ENCODE measurements around the gene CAPN5. TPM values are rescaled to one million over a fixed set of nuclear protein-coding genes. Genes with fewer than 3 reads are reported as not detected.

CAPN5 gene
- total and polyA plus RNA-seq, 2 of the 13 experiments (the other 11 are each of a cell fraction or from before 2014, with no cell fraction given), result 0.27 to 1.2 TPM

DNA sequence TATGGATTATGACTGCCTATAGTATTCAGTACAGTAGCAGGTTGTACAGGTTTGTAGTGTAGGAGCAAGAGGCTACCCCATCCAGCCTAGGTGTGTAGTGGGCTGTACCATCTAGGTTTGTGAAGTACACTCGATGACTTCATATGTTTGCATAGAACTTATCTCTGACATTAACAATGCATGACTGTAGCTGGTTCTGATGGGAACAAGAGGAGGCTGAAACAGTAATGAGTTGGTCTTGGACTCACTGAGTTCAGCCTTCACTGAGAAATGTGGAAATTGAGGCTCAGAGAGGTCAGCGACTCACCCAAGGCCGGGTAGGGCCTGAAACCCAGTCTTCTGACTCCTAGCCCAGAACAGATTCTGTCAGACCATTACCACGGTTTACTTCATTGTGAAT, 74.3 kb downstream of the CAPN5 start:
- Histone ChIP-seq H3K9ac (ENCODE audit: insufficient read depth, low read depth, low read length) (no peak overlapping the region), H2AFZ (ENCODE audit: low read length) (no peak overlapping the region), H3K4me1 (ENCODE audit: insufficient read depth, low read length) (peaks cover 75% of the 10 kb centered on the region), H3K9me3 (ENCODE audit: low read length) (no peaks in the 10 kb centered on the region), H3K36me3 (replicated peaks in 1 of 2; ENCODE audit: control insufficient read depth in 1 of 2, insufficient read depth in 2 of 2, low read length in 2 of 2) (no peaks in the 10 kb centered on the region), H3K27ac (ENCODE audit: extremely low read length, insufficient read depth, low read length) (no peak overlapping the region), H3K79me2 (ENCODE audit: insufficient read depth, low read length) (no peaks in the 10 kb centered on the region), H3K4me3 (replicated peaks in 1 of 3; ENCODE audit: insufficient read depth in 1 of 3, low read depth in 2 of 3, low read length in 3 of 3) (no peak overlapping the region), H3K4me2 (ENCODE audit: low read depth, low read length) (no peak overlapping the region), H4K20me1 (ENCODE audit: insufficient read depth, low read length) (no peaks in the 10 kb centered on the region), H3K27me3 (ENCODE audit: control insufficient read depth in 1 of 2, insufficient read depth in 2 of 2, low read length in 2 of 2) (no peaks in the 10 kb centered on the region)
- POLR2A ChIA-PET, result interaction anchor here (1.7 kb wide), 1 partner anchor 13 kb away, joined by 9 read pairs; the partner anchor contains the start of gene MYO7A
- no peak for TF ChIP-seq ZNF335 (CRISPR knock-in tag; IDR thresholded peaks at IDR 0.05)
- TF ChIP-seq, protein P1, sequence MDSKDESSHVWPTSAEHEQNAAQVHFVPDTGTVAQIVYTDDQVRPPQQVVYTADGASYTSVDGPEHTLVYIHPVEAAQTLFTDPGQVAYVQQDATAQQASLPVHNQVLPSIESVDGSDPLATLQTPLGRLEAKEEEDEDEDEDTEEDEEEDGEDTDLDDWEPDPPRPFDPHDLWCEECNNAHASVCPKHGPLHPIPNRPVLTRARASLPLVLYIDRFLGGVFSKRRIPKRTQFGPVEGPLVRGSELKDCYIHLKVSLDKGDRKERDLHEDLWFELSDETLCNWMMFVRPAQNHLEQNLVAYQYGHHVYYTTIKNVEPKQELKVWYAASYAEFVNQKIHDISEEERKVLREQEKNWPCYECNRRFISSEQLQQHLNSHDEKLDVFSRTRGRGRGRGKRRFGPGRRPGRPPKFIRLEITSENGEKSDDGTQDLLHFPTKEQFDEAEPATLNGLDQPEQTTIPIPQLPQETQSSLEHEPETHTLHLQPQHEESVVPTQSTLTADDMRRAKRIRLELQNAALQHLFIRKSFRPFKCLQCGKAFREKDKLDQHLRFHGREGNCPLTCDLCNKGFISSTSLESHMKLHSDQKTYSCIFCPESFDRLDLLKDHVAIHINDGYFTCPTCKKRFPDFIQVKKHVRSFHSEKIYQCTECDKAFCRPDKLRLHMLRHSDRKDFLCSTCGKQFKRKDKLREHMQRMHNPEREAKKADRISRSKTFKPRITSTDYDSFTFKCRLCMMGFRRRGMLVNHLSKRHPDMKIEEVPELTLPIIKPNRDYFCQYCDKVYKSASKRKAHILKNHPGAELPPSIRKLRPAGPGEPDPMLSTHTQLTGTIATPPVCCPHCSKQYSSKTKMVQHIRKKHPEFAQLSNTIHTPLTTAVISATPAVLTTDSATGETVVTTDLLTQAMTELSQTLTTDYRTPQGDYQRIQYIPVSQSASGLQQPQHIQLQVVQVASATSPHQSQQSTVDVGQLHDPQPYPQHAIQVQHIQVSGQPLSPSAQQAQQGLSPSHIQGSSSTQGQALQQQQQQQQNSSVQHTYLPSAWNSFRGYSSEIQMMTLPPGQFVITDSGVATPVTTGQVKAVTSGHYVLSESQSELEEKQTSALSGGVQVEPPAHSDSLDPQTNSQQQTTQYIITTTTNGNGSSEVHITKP (CRISPR knock-in tag; IDR thresholded peaks at IDR 0.05; ENCODE audit: low read depth), result peak; percentile 94
- TF ChIP-seq, protein P2, sequence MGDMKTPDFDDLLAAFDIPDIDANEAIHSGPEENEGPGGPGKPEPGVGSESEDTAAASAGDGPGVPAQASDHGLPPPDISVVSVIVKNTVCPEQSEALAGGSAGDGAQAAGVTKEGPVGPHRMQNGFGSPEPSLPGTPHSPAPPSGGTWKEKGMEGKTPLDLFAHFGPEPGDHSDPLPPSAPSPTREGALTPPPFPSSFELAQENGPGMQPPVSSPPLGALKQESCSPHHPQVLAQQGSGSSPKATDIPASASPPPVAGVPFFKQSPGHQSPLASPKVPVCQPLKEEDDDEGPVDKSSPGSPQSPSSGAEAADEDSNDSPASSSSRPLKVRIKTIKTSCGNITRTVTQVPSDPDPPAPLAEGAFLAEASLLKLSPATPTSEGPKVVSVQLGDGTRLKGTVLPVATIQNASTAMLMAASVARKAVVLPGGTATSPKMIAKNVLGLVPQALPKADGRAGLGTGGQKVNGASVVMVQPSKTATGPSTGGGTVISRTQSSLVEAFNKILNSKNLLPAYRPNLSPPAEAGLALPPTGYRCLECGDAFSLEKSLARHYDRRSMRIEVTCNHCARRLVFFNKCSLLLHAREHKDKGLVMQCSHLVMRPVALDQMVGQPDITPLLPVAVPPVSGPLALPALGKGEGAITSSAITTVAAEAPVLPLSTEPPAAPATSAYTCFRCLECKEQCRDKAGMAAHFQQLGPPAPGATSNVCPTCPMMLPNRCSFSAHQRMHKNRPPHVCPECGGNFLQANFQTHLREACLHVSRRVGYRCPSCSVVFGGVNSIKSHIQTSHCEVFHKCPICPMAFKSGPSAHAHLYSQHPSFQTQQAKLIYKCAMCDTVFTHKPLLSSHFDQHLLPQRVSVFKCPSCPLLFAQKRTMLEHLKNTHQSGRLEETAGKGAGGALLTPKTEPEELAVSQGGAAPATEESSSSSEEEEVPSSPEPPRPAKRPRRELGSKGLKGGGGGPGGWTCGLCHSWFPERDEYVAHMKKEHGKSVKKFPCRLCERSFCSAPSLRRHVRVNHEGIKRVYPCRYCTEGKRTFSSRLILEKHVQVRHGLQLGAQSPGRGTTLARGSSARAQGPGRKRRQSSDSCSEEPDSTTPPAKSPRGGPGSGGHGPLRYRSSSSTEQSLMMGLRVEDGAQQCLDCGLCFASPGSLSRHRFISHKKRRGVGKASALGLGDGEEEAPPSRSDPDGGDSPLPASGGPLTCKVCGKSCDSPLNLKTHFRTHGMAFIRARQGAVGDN (CRISPR knock-in tag; IDR thresholded peaks at IDR 0.05), result no peak
- no peak for TF ChIP-seq SOX5 (CRISPR knock-in tag; IDR thresholded peaks at IDR 0.05; ENCODE audit: borderline replicate concordance)
- TF ChIP-seq, protein P3, sequence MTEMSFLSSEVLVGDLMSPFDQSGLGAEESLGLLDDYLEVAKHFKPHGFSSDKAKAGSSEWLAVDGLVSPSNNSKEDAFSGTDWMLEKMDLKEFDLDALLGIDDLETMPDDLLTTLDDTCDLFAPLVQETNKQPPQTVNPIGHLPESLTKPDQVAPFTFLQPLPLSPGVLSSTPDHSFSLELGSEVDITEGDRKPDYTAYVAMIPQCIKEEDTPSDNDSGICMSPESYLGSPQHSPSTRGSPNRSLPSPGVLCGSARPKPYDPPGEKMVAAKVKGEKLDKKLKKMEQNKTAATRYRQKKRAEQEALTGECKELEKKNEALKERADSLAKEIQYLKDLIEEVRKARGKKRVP (CRISPR knock-in tag; IDR thresholded peaks at IDR 0.05), result no peak
- TF ChIP-seq HNF4A (CRISPR knock-in tag; IDR thresholded peaks at IDR 0.05), result no peak
- TF ChIP-seq, protein P4, sequence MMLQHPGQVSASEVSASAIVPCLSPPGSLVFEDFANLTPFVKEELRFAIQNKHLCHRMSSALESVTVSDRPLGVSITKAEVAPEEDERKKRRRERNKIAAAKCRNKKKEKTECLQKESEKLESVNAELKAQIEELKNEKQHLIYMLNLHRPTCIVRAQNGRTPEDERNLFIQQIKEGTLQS (CRISPR knock-in tag; IDR thresholded peaks at IDR 0.05), result 0 out of 2 replicates have a peak, but pooled peaks have one; percentile 30
- in situ Hi-C loops (cut with HindIII; ENCODE audit: extremely low pct_ligation_motif_present, low pct_unique_long_range_greater_than_20kb) (no loop called here), intact Hi-C loops (cut with micrococcal nuclease; ENCODE audit: unreplicated experiment) (no loop called here)
- WGBS (ENCODE audit: low lambda C conversion rate), result 59% methylated on average over 4 of the region's 4 CpGs
- DNase-seq (ENCODE audit: low spot score) (peak; percentile 79), FAIRE-seq (peak; percentile 47), ATAC-seq (peak; percentile 26)
- CTCF ChIA-PET (ENCODE audit: low intra/inter-chr PET ratio, low total read pairs), result no interaction called here
- no TSS peak for BruUV-seq (replicated peaks)

Data from HepG2 (cell line).